HG03558 (cell line): Measurements from ENCODE around the gene PELO.

Source experiments
- ATAC-seq: cut with Tn5 transposase; IDR thresholded peaks from one replicate; pipeline ENCODE4 v1.9.1; 2021; ENCODE audit warnings: moderate number of reproducible peaks; ENCODE audit not compliant: unreplicated experiment; ENCODE audit errors: extremely low read depth

PELO gene

GRCh38 chr5:52822437-52822836 lies 34.7 kb downstream of the PELO start:
- ATAC-seq, result no peak

GRCh38 chr5:52824827-52825226 lies 37.1 kb downstream of the PELO start:
- ATAC-seq, result no peak

GRCh38 chr5:52825826-52826225 lies 38.1 kb downstream of the PELO start:
- peak; percentile 99 for ATAC-seq

- no peak for ATAC-seq
Observed at GRCh38 chr5:52827815-52828214, 40.1 kb downstream of the PELO start.

- no peak for ATAC-seq
Observed at GRCh38 chr5:52829664-52830063, 41.9 kb downstream of the PELO start.

GRCh38 chr5:52830650-52831049 lies 42.9 kb downstream of the PELO start:
- ATAC-seq, result no peak

- ATAC-seq, result no peak
Observed at GRCh38 chr5:52831786-52832511, 44.2 kb downstream of the PELO start.

- ATAC-seq, result no peak
Observed at GRCh38 chr5:52834320-52834719, 46.6 kb downstream of the PELO start.

GRCh38 chr5:52837068-52837467 lies 49.4 kb downstream of the PELO start:
- no peak for ATAC-seq
